T-helper 1 cell treated with Interleukin-12 subunit alpha and Interleukin-12 subunit beta and Interleukin-4 antibody, amounts not matched to agents 30 μg/mL and 1 μg/mL, for 36 hours (primary cell): ENCODE results near the gene CADPS.

ENCODE experiments used
- H3K27ac Mint-ChIP-seq: one replicate; pipeline ENCODE4 v1.8.0; 2021; ENCODE audit warnings: mild to moderate bottlenecking, mixed read lengths
- H3K27me3 Mint-ChIP-seq: one replicate; pipeline ENCODE4 v1.8.0; 2021; ENCODE audit warnings: low read depth, mixed read lengths
- H3K36me3 Mint-ChIP-seq: one replicate; pipeline ENCODE4 v1.8.0; 2021; ENCODE audit warnings: low read depth, mixed read lengths
- H3K4me1 Mint-ChIP-seq: one replicate; pipeline ENCODE4 v1.8.0; 2021; ENCODE audit warnings: low read depth, mixed read lengths
- H3K4me3 Mint-ChIP-seq: one replicate; pipeline ENCODE4 v1.8.0; 2021; ENCODE audit warnings: mild to moderate bottlenecking, moderate library complexity, mixed read lengths
- H3K9me3 Mint-ChIP-seq: one replicate; pipeline ENCODE4 v1.8.0; 2021; ENCODE audit warnings: mixed read lengths

CADPS gene

DNA sequence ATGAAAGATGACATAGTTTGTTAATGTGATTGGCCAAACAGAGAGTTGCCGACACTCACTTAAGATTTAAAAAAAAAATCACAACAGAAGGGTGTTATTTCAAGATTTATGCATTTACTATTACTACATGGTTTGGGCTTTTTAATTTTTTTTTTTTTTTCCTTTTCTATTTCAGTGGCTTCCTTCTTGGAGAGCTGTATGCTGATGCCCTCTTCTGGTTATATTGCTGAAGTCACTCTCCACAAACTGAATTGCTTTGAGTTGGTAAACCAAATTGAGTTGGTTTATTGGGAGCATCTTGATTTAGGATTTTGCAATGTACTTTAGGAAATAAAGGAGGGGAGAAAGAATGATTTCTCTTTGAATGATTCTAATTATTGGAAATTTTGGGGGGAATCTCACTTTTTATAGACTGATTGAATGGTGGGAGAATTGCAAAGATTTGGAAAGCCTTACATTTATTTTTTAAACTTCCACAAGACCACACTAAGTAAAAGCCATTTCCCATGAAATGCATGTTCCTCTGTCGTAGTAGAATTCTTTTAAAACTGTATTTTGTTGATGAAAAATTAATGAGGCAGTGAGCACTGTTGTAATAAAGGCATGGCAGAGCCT, 315.3 kb downstream of the CADPS start:
- no peaks in the 10 kb centered on the region for H3K9me3 Mint-ChIP-seq
- no peaks in the 10 kb centered on the region for H3K36me3 Mint-ChIP-seq
- H3K27ac Mint-ChIP-seq, result no peak overlapping the region
- H3K4me1 Mint-ChIP-seq, result no peaks in the 10 kb centered on the region
- no peaks in the 10 kb centered on the region for H3K27me3 Mint-ChIP-seq
- H3K4me3 Mint-ChIP-seq, result no peak overlapping the region

DNA sequence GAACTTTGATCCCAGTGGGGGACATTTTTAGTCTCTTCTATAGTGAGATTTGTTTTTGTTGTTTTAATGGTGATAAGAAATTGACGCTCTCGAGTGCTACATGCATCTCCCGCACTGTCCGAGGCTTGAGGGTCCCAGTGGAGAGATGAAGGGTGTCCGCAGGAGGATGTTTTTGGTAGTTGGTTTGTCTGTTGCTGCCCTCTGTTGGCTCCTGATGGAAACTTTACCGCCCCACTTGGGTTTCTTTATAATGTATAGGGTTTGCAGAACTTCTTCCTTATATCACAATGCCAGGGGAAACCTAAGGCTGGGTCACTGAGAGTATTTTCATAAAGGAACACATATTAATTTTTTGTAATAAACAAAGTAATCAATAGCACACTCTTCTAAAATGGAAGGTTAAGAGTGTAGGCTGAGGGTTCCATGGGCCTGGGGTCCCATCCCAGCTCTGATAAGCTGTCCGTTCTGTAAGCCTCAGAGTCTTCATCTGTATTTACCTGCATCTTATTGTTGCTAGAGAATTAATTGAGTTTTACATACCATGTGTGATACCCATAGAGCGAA, 316.6 kb downstream of the CADPS start:
- H3K4me3 Mint-ChIP-seq, result no peak overlapping the region
- H3K4me1 Mint-ChIP-seq, result no peaks in the 10 kb centered on the region
- no peaks in the 10 kb centered on the region for H3K9me3 Mint-ChIP-seq
- no peaks in the 10 kb centered on the region for H3K36me3 Mint-ChIP-seq
- no peaks in the 10 kb centered on the region for H3K27me3 Mint-ChIP-seq
- no peak overlapping the region for H3K27ac Mint-ChIP-seq

DNA sequence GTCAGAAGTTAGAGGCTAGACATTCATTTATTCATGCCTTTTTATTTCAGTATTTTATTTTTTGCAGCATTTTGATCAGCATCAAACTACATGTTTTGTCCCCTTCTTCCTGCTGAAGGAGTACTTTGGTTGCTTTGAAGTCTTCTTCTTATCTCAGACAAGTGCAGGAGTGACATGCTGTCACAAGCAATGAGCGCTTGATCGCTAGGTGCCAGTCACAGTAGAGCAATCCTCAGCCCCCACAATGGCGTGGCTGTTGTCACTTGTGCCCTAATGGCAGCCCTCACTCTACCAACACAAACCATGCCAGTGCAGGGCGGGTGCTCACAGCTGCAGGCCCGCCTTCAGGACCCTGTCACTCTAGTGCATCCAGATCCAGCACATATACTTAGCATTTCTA, 317.2 kb downstream of the CADPS start:
- Mint-ChIP-seq H3K4me3 (no peak overlapping the region), H3K36me3 (no peaks in the 10 kb centered on the region), H3K9me3 (no peaks in the 10 kb centered on the region), H3K27ac (no peak overlapping the region), H3K4me1 (no peaks in the 10 kb centered on the region), H3K27me3 (no peaks in the 10 kb centered on the region)

DNA sequence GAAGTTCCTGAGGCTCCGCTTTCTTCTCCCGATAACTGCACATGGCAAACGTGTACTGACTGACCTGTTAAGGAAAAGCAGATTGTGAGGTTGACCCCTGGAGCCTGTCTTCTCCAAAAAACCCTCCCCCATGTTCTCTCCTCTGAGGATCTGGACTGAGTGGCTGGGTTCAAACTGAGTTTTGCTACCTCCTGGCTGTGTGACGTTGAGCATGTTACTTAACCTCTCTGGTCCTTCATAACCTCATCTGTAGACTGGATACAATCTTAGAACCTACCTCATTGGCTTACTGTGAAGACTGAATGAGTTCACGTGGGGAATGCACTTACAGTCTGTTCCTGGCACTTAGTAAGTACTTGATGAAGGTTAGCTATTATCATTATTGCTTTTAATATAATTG, 317.8 kb downstream of the CADPS start:
- Mint-ChIP-seq H3K27ac (no peak overlapping the region), H3K4me1 (no peaks in the 10 kb centered on the region), H3K4me3 (no peak overlapping the region), H3K36me3 (no peaks in the 10 kb centered on the region), H3K9me3 (no peaks in the 10 kb centered on the region), H3K27me3 (no peaks in the 10 kb centered on the region)

DNA sequence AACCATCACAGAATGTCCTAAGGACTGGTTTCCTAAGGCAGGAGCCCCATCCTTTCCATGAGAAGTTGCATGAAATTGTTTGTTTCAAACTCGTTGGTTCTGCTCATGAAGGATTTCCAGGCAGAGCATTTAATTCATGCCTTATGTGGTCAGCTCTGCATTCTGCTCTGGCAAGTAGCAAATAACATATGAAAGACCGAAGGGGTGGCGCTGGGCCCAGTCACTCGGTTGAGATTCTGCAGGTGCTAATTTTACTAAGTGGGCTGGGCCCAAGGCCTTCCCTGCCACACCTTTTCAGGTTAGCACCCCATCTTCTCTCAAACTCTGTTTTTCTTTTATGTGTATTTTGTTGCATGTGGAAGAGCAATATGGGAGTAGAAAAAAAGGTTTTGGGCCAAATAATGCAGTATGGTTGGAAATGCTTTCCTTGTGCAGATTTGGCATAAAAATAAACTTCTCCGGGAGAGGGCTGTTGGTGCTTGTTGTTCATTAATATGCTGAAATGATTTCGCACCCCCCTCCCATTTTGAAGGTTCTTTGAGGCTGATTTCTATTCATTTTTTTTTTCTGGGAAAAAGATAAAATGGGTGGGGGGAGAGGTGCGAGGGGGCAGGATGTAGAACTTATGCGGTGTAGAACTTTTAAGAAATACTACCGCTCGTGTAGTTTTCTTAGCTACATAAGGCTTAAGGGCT, 318.9 kb downstream of the CADPS start:
- Mint-ChIP-seq H3K4me1 (no peaks in the 10 kb centered on the region), H3K27ac (no peak overlapping the region), H3K27me3 (no peaks in the 10 kb centered on the region)

DNA sequence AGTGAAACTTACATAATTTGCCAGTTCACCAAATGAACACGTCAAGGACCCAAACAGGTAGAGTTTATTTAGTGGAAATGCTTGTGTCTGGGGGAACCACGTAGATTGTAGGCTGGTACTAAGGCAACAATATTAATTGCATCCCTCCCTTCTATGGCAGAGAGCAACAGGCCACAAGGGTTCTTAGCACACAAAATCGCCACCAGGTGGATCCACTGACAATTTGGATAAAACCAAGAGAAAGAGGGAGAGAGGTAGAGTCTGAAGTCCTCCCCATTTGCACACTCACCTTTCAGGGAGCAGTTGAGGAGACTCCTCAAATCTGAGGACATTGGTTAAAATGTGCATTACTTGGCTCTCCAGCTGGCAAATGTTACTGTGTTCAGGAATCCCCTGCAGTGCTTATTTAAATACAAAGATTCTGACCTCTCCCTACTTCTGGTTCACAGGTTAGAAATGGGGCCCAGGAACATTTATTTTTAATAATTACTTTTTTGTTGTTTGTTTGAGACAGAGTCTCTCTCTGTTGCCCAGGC, 320.9 kb downstream of the CADPS start:
- Mint-ChIP-seq H3K27me3 (no peaks in the 10 kb centered on the region), H3K4me1 (no peaks in the 10 kb centered on the region), H3K27ac (no peak overlapping the region), H3K9me3 (no peaks in the 10 kb centered on the region), H3K4me3 (no peak overlapping the region), H3K36me3 (no peaks in the 10 kb centered on the region)

More for the DNA sequence above, 318.9 kb downstream of the CADPS start:
- H3K4me3 Mint-ChIP-seq, result no peak overlapping the region
- H3K36me3 Mint-ChIP-seq, result no peaks in the 10 kb centered on the region
- no peaks in the 10 kb centered on the region for H3K9me3 Mint-ChIP-seq

GRCh38 chr3:62553811-62554210, 321.4 kb downstream of the CADPS start:
- Mint-ChIP-seq H3K9me3 (no peaks in the 10 kb centered on the region), H3K36me3 (no peaks in the 10 kb centered on the region), H3K4me1 (no peaks in the 10 kb centered on the region), H3K4me3 (no peak overlapping the region), H3K27ac (no peak overlapping the region), H3K27me3 (no peaks in the 10 kb centered on the region)

DNA sequence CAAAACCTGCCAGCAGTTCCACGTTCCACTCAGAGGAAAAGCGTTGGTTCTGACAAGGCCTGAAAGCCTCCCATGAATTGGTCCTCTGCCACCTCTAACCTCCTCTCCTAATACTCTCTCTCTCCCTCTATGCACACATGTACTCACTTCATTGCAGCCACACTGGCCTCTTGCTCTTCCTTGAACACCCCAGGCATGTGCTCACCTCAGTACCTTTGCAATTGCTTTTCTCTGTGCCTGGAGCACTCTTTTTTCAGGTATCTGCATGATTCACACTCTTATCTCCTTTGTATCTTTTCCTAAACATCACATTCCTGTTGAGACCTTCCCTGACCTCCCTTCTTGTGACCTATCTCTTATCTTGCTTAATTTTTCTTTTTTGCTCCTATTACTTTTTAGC, 323.7 kb downstream of the CADPS start:
- H3K27ac Mint-ChIP-seq, result no peak overlapping the region
- no peaks in the 10 kb centered on the region for H3K9me3 Mint-ChIP-seq
- H3K4me3 Mint-ChIP-seq, result no peak overlapping the region
- no peaks in the 10 kb centered on the region for H3K27me3 Mint-ChIP-seq
- no peaks in the 10 kb centered on the region for H3K4me1 Mint-ChIP-seq
- no peaks in the 10 kb centered on the region for H3K36me3 Mint-ChIP-seq

DNA sequence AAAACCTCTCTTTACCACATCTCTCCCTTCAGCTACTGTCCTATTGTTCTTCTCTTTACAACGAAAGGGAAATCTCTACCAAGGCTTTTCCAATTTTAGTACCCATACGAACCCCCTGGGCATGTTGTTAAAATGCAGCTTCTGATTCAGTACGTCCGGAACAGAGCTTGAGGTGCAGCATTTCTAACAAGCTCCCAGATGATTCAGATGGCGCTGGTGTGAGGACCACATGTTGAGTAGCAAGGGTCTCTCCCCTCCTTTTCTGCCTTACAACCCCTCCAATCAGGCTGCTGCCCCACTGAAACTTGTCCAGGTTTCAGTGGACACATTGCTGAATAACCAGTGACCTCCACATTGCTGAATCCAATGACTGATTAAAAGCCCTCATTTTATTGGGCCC, 324.8 kb downstream of the CADPS start:
- Mint-ChIP-seq H3K27me3 (no peaks in the 10 kb centered on the region), H3K4me3 (no peak overlapping the region), H3K27ac (no peak overlapping the region), H3K4me1 (no peaks in the 10 kb centered on the region), H3K36me3 (no peaks in the 10 kb centered on the region), H3K9me3 (no peaks in the 10 kb centered on the region)

DNA sequence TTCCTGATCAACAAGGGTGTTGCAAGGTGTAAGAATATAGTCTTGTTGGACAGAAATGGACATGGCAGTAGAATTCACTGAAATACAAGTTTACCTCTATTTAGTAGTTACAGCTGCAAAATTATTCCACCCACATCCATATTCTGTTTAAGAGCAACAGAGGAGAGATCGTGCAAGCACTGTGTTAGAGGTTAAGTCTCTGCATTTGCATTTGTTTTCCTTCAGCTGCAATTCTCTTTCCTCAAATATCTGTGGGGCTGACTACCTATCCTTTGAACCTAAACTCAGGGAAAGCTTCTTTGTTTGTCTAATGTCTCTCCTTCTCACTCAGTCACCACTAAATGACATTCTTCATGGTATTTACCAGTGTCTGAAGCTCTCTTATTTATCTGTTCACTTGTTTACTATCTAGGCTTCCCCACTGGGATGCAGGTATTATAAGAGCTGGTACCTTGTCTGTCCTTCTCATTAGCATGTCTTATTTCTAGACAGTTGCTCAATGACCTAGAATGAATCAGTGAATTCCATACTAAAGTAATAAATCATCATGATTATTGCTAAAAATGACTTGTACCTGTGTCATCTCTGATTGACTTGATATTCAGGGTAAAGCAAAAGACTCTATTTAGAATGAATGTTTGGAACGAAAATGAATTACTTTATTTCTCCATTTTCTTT, 326.5 kb downstream of the CADPS start:
- no peaks in the 10 kb centered on the region for H3K36me3 Mint-ChIP-seq
- no peaks in the 10 kb centered on the region for H3K4me1 Mint-ChIP-seq
- H3K27ac Mint-ChIP-seq, result no peak overlapping the region
- H3K9me3 Mint-ChIP-seq, result no peaks in the 10 kb centered on the region
- H3K4me3 Mint-ChIP-seq, result no peak overlapping the region
- H3K27me3 Mint-ChIP-seq, result no peaks in the 10 kb centered on the region

DNA sequence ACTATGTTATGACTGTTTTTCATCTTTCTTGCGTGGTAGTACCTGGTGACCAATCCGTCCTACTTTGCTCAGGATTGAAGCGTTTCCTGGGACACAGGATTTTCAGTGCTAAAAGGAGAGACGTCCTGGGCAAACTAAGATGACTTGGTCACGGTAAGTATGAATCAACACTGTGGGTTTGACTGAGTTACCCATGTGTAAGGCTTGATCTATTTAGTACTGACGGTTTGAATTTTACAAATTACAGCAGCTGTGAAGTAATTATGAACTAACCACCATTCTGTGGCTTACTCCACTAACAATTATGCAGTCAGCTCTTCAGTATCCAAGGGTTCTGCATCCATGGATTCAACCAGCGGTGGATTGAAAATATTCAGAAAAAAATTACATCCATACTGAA, 328.9 kb downstream of the CADPS start:
- no peak overlapping the region for H3K27ac Mint-ChIP-seq
- H3K27me3 Mint-ChIP-seq, result no peaks in the 10 kb centered on the region
- H3K9me3 Mint-ChIP-seq, result no peaks in the 10 kb centered on the region
- no peaks in the 10 kb centered on the region for H3K4me1 Mint-ChIP-seq
- no peak overlapping the region for H3K4me3 Mint-ChIP-seq
- no peaks in the 10 kb centered on the region for H3K36me3 Mint-ChIP-seq

DNA sequence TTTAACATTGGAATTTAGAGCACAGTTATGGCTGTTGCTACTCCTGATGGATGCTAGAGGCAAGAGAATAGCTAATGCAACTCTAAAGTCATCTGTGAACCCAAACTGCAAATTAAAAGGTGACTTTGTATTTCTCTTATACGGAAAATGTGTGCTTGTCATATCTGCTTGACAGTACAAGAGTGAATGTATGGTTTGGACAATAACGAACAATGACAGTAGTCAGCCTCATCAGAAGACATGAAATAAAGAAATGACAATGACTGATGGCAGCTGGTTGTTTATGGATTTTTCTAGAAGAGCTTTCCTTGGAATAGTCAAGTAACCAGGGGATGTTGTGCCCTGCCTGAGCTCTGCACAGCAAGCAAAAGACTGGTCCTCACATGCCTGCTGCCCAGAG, 333.0 kb downstream of the CADPS start:
- H3K4me1 Mint-ChIP-seq, result no peaks in the 10 kb centered on the region
- H3K27me3 Mint-ChIP-seq, result no peaks in the 10 kb centered on the region
- no peak overlapping the region for H3K4me3 Mint-ChIP-seq
- H3K36me3 Mint-ChIP-seq, result no peaks in the 10 kb centered on the region
- H3K27ac Mint-ChIP-seq, result no peak overlapping the region
- H3K9me3 Mint-ChIP-seq, result no peaks in the 10 kb centered on the region

DNA sequence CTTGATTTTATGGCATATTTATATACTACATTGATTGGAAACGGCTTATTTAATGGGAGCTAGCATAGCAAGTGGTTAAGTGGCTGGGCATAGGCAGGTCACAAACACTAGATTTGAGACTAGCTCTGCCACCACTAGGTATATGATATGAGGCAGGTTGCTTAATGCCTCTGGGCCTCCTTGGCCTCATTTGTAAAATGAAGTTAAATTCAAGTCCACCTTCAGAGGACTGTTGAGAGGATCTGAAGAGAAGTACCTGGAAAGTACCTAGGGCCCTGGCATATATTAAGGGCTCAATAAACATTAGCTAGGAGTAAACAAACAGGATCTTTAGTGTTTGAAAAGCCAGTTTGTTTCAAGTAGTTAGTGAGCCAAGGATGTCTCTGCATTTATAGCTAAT, 335.5 kb downstream of the CADPS start:
- Mint-ChIP-seq H3K4me1 (no peaks in the 10 kb centered on the region), H3K9me3 (no peaks in the 10 kb centered on the region), H3K27me3 (no peaks in the 10 kb centered on the region), H3K36me3 (no peaks in the 10 kb centered on the region), H3K27ac (no peak overlapping the region), H3K4me3 (no peak overlapping the region)

DNA sequence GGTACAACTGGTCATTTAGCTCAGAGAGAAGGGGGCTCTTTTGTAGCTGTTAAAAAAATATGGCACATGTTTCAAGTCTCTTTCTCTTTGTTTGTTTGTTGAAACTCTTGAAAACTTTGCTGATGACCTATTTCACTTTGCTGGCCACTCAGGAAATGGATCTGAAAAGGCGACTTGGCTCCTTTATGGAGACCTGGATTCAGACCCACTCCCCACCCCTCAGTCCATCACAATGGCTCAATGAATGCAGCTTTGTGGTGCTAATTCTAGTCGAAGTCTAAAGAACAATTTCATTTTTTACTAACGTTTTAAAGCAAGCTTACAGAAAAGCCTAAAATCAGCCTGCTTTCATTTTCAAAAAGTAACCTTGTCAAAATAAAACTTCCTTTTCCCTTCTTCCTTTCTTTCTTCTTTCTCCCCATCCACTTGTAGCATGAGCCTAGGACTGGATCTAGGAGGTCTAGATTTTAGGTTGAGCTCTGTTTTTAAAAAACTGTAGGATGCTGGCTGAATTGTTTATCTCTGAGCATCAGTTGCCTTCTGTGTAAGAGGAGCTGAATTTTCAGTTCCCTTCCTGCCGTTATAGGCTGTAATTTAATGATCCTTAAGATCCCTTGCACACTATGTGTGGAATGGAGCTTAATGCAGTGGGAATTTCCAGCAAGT, 336.4 kb downstream of the CADPS start:
- no peaks in the 10 kb centered on the region for H3K9me3 Mint-ChIP-seq
- H3K4me3 Mint-ChIP-seq, result no peak overlapping the region
- no peak overlapping the region for H3K27ac Mint-ChIP-seq
- H3K27me3 Mint-ChIP-seq, result no peaks in the 10 kb centered on the region
- H3K36me3 Mint-ChIP-seq, result no peaks in the 10 kb centered on the region
- no peaks in the 10 kb centered on the region for H3K4me1 Mint-ChIP-seq
